Activated gamma-delta T cell treated with anti-CD3 and anti-CD28 coated beads, Interleukin-2, amount 50 U/mL, for 16 hours (primary cell): ENCODE data around the gene ANO5.
"Not testable (repeated sequence)": the region's sequence is repeated elsewhere in the genome, so short reads cannot be mapped to it uniquely, and the experiment has no call there.

Experiments used
- DNase-seq: peaks from one replicate; pipeline ENCODE4 v3.0.0-alpha.2; 2020; ENCODE audit warnings: low read depth

The ANO5 gene

GRCh38 chr11:22199243-22199642, 6.4 kb downstream of the ANO5 start:
- DNase-seq: no peak

GRCh38 chr11:22203281-22203680, 10.4 kb downstream of the ANO5 start:
- DNase-seq: no peak

GRCh38 chr11:22207162-22207561, 14.3 kb downstream of the ANO5 start:
- no peak for DNase-seq

- no peak for DNase-seq
These were observed 15.4 kb downstream of the ANO5 start for GRCh38 chr11:22208151-22208858.

GRCh38 chr11:22216940-22217339, 24.1 kb downstream of the ANO5 start:
- DNase-seq: no peak

GRCh38 chr11:22221143-22221542, 28.3 kb downstream of the ANO5 start:
- no peak for DNase-seq

- no peak for DNase-seq
These were observed 32.3 kb downstream of the ANO5 start for GRCh38 chr11:22225190-22225589.

- DNase-seq: no peak
These were observed 41.9 kb downstream of the ANO5 start for GRCh38 chr11:22234743-22235142.

GRCh38 chr11:22244986-22245592, 52.2 kb downstream of the ANO5 start:
- DNase-seq: no peak

GRCh38 chr11:22246992-22247391, 54.1 kb downstream of the ANO5 start:
- no peak for DNase-seq

- DNase-seq: no peak
These were observed 57.0 kb downstream of the ANO5 start for GRCh38 chr11:22249871-22250270.

GRCh38 chr11:22256876-22257275, 64.0 kb downstream of the ANO5 start:
- DNase-seq: no peak

GRCh38 chr11:22263613-22264012, 70.7 kb downstream of the ANO5 start:
- DNase-seq: no peak

GRCh38 chr11:22268983-22269624, 76.2 kb downstream of the ANO5 start:
- DNase-seq: not testable (repeated sequence)

GRCh38 chr11:22273781-22274180, 80.9 kb downstream of the ANO5 start:
- no peak for DNase-seq

- no peak for DNase-seq
These were observed 82.7 kb downstream of the ANO5 start for GRCh38 chr11:22275600-22275999.

GRCh38 chr11:22276535-22276934, 83.7 kb downstream of the ANO5 start:
- DNase-seq: no peak

GRCh38 chr11:22284991-22285390, 92.1 kb downstream of the ANO5 start:
- DNase-seq: not testable (repeated sequence)

GRCh38 chr11:22302368-22302767, 109.5 kb downstream of the ANO5 start:
- no peak for DNase-seq

- no peak for DNase-seq
These were observed 111.6 kb downstream of the ANO5 start for GRCh38 chr11:22304337-22304961.

GRCh38 chr11:22317656-22318055, 124.8 kb downstream of the ANO5 start:
- DNase-seq: no peak

- no peak for DNase-seq
These were observed 138.9 kb downstream of the ANO5 start for GRCh38 chr11:22331771-22332170.
